ENCODE results near the gene AZIN2. TPM values are rescaled to one million over a fixed set of nuclear protein-coding genes. Genes with fewer than 3 reads are reported as not detected.

Gene AZIN2
- total RNA-seq, 1 donor from 2014 or later = 0.55 TPM

- ATAC-seq = no peak
- DNase-seq (ENCODE audit: low spot score) = no peak
Measured at GRCh38 chr1:33149453-33150190, 68.7 kb downstream of the AZIN2 start.

GRCh38 chr1:33150522-33150921 lies 69.6 kb downstream of the AZIN2 start:
- DNase-seq (ENCODE audit: low spot score) = no peak
- ATAC-seq = no peak

GRCh38 chr1:33151116-33151515 lies 70.2 kb downstream of the AZIN2 start:
- no peak for ATAC-seq
- DNase-seq (ENCODE audit: low spot score) = no peak

GRCh38 chr1:33152685-33153432 lies 71.9 kb downstream of the AZIN2 start:
- DNase-seq (ENCODE audit: low spot score) (no peak), ATAC-seq (peak; percentile 33)

- no peak for ATAC-seq
- DNase-seq (ENCODE audit: low spot score) = no peak
Measured at GRCh38 chr1:33153650-33154049, 72.7 kb downstream of the AZIN2 start.

- DNase-seq (ENCODE audit: low spot score) (no peak), ATAC-seq (no peak)
Measured at GRCh38 chr1:33155877-33156538, 75.1 kb downstream of the AZIN2 start.

- ATAC-seq = no peak
- no peak for DNase-seq (ENCODE audit: low spot score)
Measured at GRCh38 chr1:33157131-33157530, 76.2 kb downstream of the AZIN2 start.

GRCh38 chr1:33158366-33158765 lies 77.4 kb downstream of the AZIN2 start:
- ATAC-seq = no peak

GRCh38 chr1:33159577-33159976 lies 78.6 kb downstream of the AZIN2 start:
- ATAC-seq = no peak

More at GRCh38 chr1:33158366-33158765, 77.4 kb downstream of the AZIN2 start:
- no peak for DNase-seq (ENCODE audit: low spot score)

GRCh38 chr1:33161061-33161681 lies 80.2 kb downstream of the AZIN2 start:
- peak; percentile 42 for ATAC-seq
- no peak for DNase-seq (ENCODE audit: low spot score)

More at GRCh38 chr1:33159577-33159976, 78.6 kb downstream of the AZIN2 start:
- no peak for DNase-seq (ENCODE audit: low spot score)

- no peak for ATAC-seq
- no peak for DNase-seq (ENCODE audit: low spot score)
Measured at GRCh38 chr1:33162141-33162540, 81.2 kb downstream of the AZIN2 start.

- DNase-seq (ENCODE audit: low spot score) (no peak), ATAC-seq (no peak)
Measured at GRCh38 chr1:33163621-33164519, 82.9 kb downstream of the AZIN2 start.

- no peak for DNase-seq (ENCODE audit: low spot score)
- no peak for ATAC-seq
Measured at GRCh38 chr1:33165209-33165608, 84.3 kb downstream of the AZIN2 start.

GRCh38 chr1:33165809-33166208 lies 84.9 kb downstream of the AZIN2 start:
- DNase-seq (ENCODE audit: low spot score) (no peak), ATAC-seq (no peak)

GRCh38 chr1:33167650-33168447 lies 86.9 kb downstream of the AZIN2 start:
- ATAC-seq (no peak), DNase-seq (ENCODE audit: low spot score) (no peak)

- ATAC-seq = no peak
- DNase-seq (ENCODE audit: low spot score) = no peak
Measured at GRCh38 chr1:33168556-33169289, 87.8 kb downstream of the AZIN2 start.

- DNase-seq (ENCODE audit: low spot score) = no peak
- ATAC-seq = no peak
Measured at GRCh38 chr1:33169290-33170055, 88.5 kb downstream of the AZIN2 start.
